GM19395 (cell line): Measurements from ENCODE around the gene CCDC7.
"Not testable (repeated sequence)": the region's sequence is repeated elsewhere in the genome, so short reads cannot be mapped to it uniquely, and the experiment has no call there.

Source experiments
- ATAC-seq: cut with Tn5 transposase; IDR thresholded peaks from one replicate; pipeline ENCODE4 v1.9.1; 2021; ENCODE audit warnings: mild to moderate bottlenecking, moderate library complexity; ENCODE audit not compliant: unreplicated experiment

Gene CCDC7

DNA sequence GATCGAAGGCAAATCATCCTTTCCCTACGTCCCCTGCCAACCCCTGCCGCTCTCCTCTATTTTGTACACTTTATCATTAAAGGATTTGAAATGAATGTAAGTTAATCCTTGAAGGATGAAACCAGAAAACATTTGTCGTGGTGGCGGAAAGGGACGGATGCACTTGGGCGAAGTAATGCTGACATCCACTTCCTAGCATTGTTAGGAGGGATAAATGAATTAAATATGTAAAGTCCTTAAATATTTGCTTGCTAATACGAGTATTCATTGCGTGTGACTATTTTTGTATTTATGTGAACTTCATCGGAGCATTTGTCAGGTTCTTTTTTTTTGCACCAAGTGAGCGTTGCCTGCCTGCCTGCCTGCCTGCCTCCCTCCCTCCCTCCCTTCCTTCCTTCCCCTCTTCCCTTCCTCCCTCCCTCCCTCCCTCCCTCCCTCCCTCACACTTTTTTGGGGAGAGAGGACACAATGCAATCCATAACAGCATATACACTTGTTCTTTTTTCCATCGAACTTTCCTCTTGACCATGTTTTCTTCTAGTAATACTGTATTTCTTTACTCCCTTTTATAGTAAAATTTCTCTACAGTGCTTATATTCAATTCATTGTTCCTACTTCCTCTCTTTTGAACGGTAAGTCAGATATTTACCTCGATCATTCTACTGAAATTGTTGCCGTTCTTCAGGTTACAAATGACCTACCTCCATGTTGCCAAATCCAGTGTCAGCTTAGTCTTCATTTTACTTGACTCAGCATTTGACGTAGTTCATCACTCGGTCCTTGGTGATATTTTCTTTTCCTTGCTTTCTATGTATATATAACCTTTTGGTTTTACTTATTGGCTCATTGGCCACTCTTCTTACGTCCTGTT lies 831 bp downstream of the CCDC7 start:
- peak; percentile 26 for ATAC-seq

GRCh38 chr10:32454148-32454547 lies 8.2 kb downstream of the CCDC7 start:
- ATAC-seq, result no peak

- ATAC-seq, result no peak
Measured at GRCh38 chr10:32459051-32459698, 13.2 kb downstream of the CCDC7 start.

DNA sequence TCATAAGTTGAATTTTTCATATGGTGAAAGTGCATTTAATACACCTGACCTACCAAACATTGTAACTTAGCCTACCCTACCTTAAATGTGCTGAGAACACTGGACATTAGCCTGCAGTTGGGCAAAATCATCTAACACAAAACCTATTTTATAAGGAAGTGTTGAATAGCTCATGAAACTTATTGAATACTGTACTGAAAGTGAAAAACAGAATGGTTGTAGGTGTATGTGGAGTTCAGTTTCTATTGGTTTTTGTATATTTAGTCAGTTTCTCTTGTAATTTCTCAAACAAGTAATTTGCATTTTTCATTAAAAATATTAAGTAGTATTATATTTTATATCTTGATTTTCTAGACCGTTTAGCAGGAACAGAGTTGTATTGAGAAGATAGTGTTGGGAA lies 15.3 kb downstream of the CCDC7 start:
- ATAC-seq, result peak; percentile 76

GRCh38 chr10:32471232-32471631 lies 25.3 kb downstream of the CCDC7 start:
- no peak for ATAC-seq

DNA sequence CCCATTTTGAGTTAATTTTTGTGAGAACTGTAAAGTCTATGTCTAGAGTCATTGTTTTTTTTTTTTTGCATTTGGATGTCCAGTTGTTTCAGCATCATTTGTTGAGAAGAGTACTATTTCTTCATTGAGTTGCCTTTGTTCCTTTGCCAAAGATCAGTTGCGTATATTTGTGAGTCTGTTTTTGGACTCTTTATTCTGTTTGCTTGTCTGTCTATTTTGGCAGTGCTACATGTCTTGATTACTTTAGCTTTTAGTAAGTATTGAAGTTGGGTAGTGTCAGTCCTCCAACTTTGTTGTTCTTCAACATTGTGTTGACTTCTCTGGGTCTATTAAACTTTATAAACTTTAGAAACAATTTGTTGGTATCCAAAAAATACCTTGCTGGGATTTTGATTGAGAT lies 31.6 kb downstream of the CCDC7 start:
- no peak for ATAC-seq

- ATAC-seq, result no peak
Measured at GRCh38 chr10:32481606-32482005, 35.7 kb downstream of the CCDC7 start.

DNA sequence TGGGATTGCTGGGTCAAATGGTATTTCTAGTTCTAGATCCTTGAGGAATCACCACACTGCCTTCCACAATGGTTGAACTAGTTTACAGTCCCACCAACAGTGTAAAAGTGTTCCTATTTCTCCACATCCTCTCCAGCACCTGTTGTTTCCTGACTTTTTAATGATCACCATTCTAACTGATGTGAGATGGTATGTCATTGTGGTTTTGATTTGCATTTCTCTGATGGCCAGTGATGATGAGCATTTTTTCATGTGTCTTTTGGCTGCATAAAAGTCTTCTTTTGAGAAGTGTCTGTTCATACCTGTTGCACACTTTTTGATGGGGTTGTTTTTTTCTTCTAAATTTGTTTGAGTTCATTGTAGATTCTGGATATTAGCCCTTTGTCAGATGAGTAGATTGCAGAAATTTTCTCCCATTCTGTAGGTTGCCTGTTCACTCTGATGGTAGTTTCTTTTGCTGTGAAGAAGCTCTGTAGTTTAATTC lies 37.1 kb downstream of the CCDC7 start:
- not testable (repeated sequence) for ATAC-seq

GRCh38 chr10:32488038-32488437 lies 42.1 kb downstream of the CCDC7 start:
- not testable (repeated sequence) for ATAC-seq

DNA sequence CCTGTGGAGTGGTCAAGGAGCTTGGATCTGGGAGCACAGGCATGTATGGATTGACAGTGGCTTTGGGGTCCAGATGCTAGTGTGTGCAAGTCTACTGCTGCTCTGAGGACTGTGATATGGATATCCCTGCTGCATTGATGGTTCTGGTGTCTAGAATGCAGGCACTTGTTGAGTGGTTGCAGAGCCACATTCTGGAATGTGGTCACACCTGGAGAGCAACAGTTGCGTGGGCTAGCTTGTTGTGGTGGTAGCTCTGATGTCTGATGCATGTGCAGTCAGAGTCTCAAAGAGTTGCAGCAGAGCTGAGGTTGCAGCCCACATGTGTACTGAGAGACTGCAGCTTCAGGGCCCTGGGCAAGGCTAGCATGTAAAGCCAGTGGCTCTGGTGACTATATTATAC lies 43.2 kb downstream of the CCDC7 start:
- no peak for ATAC-seq

DNA sequence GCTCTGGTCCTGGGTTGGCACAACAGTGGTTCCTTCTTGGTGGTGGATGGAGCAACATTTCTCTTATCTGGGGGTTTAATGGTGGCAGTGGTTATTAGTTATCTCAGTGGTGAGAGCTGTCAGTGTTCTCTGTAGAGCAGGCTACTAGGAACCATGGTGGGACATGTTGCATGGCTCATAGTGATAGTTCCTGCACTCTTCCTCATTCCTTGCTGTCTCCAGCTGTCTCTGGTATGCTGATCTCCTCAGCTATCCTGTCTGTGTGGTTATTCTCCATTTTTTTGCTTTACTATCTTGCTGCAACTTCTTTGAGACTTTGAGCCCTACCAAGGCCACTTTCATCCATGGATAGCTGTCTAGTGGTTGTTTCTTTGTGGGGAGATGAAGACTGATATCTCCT lies 44.0 kb downstream of the CCDC7 start:
- ATAC-seq, result no peak

- not testable (repeated sequence) for ATAC-seq
Measured at GRCh38 chr10:32494562-32494961, 48.6 kb downstream of the CCDC7 start.

DNA sequence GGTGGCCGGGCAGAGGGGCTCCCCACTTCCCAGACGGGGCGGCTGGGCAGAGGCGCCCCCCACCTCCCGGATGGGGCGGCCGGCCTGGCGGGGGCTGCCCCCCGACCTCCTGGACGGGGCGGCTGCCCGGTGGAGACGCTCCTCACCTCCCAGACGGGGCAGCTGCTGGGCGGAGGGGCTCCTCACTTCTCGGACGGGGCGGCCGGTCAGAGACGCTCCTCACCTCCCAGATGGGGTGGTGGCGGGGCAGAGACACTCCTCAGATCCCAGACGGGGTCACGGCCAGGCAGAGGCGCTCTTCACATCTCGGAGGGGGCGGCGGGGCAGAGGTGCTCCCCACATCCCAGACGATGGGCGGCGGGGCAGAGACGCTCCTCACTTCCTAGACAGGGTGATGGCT lies 54.2 kb downstream of the CCDC7 start:
- ATAC-seq, result not testable (repeated sequence)

GRCh38 chr10:32501906-32502305 lies 56.0 kb downstream of the CCDC7 start:
- ATAC-seq, result no peak

DNA sequence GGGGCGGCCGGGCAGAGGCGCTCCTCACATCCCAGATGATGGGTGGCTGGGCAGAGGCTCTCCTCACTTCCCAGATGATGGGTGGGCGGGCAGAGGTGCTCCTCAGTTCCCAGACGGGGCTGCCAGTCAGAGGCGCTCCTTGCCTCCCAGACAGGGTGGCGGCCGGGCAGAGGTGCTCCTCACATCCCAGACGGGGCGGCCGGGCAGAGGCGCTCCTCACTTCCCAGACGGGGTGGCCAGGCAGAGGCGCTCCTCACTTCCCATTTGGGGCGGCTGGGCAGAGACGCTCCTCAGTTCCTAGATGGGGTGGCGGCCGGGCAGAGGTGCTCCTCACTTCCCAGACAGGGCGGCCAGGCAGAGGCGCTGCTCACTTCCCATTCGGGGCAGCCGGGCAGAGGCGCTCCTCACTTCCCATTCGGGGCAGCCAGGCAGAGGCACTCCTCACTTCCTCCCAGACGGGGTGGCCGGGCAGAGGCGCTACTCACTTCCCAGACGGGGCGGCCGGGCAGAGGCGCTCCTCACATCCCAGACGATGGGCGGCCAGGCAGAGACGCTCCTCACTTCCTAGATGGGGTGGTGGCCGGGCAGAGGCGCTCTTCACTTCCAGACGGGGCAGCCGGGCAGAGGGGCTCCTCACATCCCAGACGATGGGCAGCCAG lies 60.0 kb downstream of the CCDC7 start:
- ATAC-seq, result not testable (repeated sequence)

DNA sequence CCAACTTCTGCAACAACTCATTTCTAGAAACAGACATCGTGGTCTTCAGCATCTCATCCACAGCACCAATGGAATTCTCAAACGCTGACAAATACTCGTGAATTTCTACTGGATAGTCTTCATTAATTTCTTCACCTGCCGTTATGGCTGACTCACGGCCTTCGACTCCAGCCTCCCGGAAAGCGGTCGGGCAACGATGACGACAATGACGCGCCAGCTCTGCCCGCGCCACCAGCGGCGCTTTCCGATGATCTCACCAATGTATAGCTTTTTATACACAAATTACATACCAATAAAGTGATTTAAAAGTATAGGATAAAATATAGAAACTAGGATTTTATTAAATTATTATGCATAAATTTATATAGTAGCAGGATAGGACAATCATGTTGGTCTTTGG lies 65.7 kb downstream of the CCDC7 start:
- ATAC-seq, result no peak

- no peak for ATAC-seq
Measured at GRCh38 chr10:32516567-32517495, 70.9 kb downstream of the CCDC7 start.

- no peak for ATAC-seq
Measured at GRCh38 chr10:32530231-32530630, 84.3 kb downstream of the CCDC7 start.

- no peak for ATAC-seq
Measured at GRCh38 chr10:32538256-32538655, 92.3 kb downstream of the CCDC7 start.

- ATAC-seq, result no peak
Measured at GRCh38 chr10:32540691-32541470, 94.9 kb downstream of the CCDC7 start.
